ENCODE results near the gene SLC45A2. TPM values are rescaled to one million over a fixed set of nuclear protein-coding genes. Genes with fewer than 3 reads are reported as not detected.

Gene SLC45A2
- total RNA-seq, 1 donor from 2014 or later: 0.16 TPM

DNA sequence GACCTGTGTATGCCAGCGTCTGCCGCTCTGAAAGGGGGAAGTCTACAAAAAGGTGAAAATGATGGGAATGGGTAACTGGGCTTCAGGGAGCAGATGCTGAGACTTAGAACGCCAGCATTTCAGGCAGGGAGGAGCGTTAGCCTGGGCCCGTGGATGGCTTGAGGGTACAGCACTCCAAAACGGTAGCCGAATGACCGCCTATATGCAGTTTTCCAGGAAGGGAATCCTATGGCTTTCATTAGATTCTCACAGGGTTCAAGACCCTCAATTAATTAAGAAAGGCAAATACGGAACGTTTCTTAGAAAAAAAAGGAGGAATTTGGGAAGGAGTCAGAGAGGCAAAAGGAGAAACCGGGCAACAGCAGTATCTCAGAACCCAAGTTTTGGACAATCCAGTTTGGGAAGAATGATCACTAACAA is 22.7 kb upstream of the SLC45A2 start:
- no peak for DNase-seq

DNA sequence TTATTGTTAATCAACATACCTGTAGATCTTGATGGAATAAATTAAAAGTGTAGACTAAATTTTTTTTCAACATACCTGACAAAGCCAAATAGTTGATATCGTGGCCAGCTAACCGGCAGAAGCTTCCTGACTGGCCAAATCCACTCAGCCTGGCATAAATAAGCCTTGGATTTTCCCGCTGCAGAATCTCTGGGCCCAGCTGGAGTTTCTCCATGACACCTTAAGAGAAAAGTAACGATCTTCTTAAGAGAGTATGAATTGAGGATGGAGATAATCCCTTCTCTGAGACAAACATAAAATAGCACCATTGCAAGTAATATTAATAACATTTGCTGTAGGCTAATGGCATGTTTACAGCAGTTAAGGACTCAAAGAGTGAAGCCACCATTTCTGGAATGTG is 21.2 kb upstream of the SLC45A2 start:
- DNase-seq: no peak

DNA sequence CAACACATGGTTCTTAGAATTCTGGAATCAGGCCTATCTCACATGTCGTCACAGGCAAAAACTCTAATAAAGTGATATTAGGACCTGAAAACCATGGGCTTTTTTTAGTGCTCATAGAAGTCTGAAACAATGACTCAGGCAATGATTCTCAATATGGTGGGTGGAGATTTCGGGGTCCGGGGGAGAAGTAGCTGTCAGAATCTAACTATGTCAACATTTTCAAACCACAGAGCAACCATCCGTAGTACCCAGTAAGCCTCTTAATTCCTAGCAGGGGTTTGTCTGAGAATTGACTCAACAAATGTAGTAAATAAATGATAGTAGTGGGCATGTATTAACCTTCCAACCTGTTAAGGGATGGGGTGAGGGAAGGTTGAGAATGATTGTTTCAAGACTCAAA is 20.7 kb upstream of the SLC45A2 start:
- DNase-seq: no peak

DNA sequence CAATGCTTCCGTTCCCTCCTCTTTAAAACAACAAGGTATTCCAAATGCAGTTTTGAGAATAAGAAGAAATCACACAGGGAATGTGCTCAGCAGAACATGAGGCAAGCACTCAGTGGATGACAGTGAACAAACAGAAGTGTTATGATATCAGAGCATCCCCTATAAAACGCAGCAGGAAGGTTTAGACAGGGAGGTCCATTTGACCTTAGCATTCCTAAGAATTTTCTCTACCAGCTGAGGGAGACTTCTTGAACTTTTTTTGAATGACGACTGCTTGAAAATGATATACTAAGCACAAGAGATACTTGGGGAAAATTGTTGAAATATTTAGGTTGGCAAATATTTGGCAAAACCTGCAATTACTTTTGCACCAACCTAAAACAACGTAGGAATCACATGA is 19.4 kb upstream of the SLC45A2 start:
- DNase-seq: no peak

DNA sequence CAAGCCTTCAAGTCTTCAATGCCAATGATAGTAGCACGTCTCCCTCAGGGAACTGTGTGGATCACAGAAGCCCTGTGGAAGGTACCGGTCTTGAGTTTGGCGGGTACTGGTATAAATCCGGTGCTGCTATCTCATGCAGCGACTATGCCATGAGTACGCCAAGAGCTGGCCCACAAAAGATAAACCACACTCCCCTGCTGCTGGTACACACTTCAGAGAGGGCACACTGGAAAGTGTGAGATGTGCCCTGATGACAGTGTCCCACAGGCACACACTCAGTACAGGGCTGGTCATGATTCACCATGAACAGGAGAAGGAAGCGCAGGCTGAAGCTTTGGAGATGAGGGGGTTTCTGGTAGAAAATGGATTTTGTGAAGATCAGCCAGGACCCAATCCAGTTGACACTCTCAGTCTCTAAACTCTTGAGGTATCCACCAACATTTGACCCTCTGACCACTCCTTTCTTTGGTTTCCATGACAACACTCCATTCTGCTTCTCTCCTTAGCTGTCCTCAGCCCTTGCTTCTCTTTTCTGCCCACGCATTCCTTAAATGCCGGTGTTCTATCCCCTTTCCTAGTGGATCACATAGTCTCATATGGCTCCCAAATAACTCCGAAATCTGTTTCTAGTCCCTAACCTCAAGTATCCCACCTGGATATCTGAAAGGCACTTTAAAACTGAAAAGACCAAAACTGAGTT is 18.3 kb upstream of the SLC45A2 start:
- no peak for DNase-seq

DNA sequence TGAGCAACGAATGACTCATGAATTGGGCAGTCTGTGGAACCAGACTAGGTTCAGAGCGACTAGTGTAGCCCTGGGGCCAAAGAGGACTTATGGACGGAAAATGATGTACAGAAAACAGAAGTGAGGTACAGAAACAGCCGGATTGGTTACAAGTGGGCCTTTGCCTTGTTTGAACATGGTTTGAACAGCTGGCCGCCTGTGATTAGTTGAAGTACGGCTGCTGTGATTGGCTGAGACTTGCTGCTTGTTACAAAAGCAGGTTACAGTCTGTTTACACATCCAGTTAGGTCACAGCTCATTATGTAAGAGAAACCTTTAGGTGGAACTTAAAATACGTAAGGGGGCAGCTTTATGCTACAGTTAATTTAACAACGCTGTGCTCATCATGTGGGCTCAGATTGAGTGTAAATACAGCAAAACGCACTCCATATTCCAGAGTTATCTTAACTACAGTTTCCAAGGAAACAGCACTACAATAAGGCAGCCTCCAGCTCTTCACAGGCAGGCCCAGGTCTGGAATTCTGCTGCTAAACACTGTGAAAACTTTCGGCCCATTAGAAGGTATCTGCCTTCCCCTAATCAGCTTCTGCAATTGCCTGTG is 16.8 kb upstream of the SLC45A2 start:
- DNase-seq: peak; percentile 41

DNA sequence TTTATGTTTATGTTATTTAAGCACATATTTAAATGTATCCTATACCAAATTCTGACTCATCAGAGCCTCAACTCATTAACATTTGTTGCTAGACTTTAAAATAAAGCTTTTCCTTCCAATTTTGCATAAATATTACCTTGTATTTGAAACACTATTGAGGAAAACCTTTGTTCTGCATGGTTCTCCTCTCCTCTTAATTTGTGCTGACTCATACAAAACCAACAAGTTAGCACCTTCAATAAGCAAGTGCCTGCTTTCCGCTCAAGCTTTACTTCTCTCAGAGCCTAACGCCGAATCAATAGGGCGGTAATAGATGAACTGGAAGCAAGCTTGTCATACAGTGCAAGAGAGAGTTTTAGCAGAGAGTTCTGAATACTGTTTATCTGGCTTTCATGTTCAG is 15.5 kb upstream of the SLC45A2 start:
- no peak for DNase-seq

DNA sequence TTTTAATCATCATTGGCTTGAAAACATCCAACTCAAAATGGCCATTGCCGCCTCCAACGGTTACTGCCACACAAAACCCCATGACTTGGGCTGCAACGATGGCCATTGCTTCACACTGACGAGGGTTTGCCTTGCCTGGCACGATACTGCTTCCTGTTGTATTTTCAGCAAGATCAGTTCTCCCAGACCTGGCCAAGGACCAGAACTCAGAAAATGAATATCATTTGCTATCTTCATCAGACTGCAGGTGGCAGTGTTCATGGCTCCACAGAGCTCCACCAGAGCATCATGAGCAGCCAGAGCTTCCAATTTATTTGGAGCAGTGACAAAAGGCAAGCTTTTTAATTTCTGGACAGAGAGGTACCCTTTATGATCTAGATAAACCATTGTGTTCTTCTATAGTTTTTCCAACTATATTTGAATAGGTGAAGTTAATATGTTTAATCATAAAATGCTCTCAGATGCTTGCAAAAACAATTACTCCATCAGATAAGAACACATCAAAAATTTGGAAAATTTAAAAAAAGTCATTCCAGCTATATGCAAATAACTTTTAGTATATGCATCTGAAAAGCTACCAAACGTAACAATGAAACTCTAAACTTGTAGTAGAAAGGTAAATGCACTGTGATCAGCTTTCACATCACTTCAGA is 13.0 kb upstream of the SLC45A2 start:
- peak; percentile 28 for DNase-seq

DNA sequence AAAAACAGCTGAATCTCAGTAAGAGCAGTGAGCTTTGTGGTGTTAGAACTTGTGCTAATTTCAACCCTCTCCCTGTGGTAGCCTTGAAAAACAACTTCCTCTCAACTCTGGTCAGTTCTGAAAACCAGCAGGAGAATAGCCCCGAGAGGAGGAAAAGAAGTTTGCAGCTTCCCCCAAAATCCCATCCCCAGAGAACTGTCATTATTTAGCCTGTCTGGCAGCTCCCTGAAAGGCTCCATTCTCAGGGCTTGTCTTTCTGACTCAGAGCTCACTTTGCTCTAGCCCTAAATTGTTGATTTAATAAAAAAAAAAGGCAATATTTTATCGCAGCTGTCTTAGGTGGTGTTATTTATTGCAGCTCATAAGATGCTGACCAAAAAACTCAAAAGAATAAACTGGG is 11.4 kb upstream of the SLC45A2 start:
- no peak for DNase-seq

DNA sequence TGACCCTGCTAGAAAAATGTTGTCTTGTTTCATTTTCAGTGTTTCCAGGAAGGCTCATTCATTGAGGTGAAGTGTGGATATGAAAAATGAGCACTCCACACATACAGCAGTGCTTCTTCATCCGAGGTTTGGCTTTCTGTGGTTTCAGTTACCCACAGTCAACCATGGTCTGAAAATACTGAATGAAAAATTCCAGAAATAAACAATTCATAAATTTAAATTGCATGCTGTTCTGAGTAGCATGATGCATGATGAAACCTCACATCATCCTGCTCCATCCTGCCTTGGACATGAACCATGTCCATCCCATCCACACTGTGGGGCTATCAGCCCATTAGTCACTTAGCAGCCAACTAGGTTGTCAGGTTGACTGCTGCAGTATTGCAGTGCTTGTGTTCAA is 10.4 kb upstream of the SLC45A2 start:
- no peak for DNase-seq

DNA sequence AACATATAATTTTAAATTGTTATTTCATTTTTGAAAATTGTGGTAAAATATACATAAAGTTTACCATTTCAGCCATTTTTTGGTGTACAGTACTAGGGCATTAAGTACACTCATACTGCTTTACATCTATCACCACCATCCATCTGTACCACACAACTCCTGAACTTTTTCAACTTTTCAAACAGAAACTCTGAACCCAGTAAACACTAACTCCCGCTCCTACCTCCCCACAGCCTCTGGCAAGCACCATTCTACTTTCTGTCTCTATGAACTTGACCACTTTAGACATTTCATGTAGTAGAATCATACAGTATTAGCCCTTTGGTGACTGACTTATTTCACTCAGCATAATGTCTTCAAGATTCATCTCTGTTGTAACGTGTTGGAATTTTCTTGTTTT is 8.4 kb upstream of the SLC45A2 start:
- DNase-seq: no peak

DNA sequence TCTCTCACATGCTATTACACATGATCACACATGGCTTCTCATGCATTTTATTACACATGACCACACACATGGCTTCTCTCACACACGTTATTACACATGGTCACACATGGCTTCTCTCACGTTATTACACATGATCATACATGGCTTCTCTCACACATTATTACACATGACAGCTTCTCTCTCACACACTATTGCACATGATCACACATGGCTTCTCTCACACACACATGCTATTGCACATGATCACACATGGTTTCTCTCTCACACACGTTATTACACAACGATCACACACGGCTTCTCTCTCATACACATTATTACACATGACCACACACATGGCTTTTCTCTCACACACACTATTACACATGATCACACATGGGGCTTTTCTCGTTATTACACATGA is 954 bp upstream of the SLC45A2 start:
- DNase-seq: no peak

DNA sequence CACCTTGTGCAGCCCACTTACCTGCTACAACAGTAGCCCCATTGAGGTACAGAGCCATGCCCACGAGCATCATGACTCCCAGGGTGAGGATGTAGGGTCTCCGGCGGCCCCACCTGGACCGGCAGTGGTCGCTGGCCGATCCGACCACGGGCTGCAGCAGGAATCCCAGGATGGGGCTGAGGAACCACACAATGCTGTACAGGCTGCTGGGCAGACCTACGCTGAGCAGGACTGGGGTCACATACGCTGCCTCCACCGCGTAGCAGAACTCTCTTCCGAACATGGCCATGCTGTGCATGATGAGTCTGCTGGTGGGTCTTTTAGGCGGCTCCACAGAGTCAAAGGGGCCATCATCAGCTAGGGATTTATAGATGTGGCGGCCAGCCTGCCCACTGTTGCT is 315 bp downstream of the SLC45A2 start:
- DNase-seq: no peak

DNA sequence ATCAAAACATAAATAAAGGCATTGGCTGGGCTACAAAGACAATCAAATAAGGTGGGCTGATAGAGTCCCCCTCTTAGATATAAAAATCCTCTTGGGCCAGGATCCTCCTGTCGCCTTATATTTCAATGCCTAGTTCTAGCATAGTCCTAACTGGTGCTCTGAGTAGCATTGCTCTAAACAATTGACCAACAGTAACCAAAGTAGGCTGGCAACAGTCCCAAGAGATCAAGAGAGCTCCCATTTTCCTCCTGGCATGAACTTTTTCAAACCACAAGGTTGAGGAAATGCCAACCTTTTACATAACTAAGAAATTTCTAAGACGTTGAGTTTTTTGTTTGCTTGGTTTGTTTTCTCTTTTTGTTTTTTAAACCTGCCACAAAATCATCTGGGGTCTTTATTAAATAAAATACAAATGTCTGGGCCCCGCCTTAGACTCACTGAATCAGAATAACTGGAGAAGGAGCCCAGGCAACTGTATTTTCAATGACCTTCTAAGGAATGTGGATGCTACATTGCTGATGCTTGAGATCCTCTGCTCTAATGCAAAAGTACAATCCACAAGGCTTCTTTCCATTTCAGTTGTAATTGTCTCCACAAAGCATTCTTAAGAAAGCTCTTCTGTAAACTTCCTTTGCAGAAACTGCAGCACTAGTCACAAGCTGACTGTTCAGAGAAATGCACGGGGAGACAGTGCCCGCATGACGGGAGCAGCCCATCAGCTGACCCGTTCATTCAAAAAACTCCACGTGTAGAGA is 2.9 kb downstream of the SLC45A2 start:
- DNase-seq: no peak

DNA sequence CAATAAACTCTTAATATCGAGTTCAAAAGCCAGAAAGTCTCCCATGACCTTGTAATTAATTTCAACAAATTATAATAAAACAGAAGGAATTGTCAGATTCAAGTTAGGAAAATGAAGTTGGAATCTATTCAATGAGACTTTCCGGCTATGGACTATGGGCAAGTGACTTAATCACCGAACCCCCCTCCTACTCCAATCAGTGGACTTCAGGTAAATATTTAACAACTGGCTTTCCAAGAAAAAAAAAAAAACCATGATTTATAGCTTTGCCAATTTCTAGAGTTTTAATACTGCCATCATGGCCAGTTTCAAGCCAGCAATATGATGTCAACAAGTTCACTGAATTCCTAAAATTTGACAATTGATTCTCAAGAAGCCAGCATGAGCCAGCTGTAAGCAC is 4.5 kb downstream of the SLC45A2 start:
- DNase-seq: no peak

DNA sequence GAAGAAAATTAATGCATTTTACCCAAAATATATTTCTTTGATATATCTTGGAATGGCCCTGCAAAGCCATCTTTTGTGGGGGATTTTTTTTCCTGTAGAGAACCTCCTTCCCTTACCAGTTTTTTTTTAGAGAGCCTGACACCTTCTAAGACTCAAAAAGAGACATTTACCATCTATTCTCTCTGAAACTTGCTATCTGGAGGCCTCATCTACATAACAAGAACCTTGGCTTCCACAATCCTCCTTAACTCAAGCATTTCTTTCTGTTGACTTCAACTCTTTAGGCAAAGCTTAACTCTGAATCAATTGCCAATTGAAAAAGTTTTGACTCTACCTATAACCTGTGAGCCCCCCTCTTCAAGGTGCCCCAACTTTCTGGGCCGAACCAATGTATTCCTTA is 6.2 kb downstream of the SLC45A2 start:
- no peak for DNase-seq

DNA sequence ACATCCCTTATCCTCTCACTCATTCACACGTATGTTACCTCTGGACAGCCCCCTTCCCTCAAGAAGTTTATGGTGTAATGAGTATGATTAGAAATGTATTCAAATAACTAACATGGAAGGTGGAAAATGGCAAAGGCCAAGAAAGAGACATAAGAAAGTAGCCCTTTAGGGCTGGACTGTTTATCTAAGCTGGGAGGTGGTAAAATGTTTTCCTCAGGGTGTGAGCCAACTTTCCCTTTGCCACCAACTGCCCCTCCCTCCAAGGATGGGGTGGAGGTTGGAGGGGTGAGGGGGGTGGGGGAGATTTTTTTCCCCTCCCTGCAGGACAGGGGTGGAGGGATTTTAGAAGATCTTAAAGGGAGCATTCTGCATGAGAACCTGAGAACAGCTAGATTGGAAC is 8.2 kb downstream of the SLC45A2 start:
- DNase-seq: no peak

DNA sequence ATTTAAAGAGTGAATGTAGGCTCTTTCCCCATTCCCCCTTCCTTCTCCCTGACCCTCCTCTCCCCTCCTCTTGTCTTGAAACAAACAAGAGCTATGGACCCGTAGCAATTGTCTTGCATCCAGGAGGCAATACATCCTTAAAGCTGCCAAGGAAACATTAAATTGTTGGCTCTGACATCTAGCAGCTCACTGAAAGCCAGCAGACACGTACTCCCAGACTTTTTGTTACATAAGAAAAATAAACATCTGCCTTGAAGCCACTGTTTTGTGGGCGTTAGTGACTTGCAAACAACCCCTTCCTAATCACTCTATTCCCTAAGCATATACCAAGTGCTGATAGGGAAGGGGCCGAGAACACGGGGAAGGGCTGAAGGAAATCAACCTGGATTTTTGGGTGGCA is 8.6 kb downstream of the SLC45A2 start:
- DNase-seq: no peak

DNA sequence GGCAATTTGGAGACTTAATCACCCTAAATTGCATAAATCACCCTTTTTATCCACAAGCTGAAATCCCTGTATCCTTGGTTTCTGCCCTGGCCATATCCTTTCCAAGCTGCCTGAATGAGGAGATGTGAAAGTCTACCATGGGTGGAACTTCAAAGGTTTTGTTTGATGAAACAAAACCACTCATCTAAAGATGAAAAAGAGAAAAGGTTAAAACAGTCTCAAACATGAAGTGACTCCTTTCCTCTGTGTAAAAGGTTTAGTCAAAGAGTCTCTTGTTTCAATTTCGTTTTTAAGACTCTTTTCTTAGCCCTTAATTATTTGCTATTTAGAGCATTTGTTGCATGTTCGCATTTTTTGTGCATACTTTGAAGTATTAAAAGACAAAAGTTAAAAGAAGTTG is 11.2 kb downstream of the SLC45A2 start:
- no peak for DNase-seq

DNA sequence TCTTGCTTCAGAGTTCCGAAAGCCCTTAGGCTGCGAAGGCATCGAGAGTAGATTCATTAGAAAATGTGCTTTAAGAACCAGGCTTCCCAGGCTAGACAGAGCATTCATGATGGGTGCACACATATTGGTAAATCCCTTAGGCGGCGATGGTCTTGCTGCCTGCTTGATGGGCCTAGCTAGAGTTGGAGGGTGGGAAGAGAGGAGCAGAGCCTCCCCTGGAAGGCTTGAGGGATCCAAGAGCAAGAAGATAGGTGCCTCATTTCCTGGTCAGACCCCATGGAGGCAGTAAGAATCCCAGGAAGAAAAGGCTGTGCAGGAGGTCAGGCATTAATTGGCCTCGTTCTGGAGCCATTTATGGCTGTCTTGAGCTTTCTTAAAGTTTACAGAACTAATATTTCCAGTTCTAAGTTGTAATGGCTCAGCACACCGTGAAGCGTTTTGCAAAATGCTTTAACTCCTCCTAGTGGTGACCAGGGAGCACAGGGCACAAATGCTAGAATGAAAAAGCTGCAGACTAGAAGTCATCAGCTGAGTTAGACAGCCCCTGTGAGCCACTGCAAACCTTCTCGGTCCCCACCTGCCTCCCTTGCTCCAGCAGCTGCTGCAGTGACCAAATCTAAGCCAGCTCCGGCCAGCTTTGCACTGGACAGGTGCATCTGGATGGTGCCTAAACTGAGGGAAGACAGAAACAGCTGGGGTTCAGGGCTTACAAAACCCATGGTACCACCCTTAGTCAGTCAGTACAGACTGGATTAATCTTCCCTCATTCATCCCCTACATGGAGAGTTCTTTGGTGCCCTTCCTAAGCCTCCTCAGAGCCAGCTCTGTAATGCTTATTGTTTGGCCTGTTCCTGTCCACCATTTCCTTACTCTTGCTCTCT is 14.7 kb downstream of the SLC45A2 start:
- no peak for DNase-seq

DNA sequence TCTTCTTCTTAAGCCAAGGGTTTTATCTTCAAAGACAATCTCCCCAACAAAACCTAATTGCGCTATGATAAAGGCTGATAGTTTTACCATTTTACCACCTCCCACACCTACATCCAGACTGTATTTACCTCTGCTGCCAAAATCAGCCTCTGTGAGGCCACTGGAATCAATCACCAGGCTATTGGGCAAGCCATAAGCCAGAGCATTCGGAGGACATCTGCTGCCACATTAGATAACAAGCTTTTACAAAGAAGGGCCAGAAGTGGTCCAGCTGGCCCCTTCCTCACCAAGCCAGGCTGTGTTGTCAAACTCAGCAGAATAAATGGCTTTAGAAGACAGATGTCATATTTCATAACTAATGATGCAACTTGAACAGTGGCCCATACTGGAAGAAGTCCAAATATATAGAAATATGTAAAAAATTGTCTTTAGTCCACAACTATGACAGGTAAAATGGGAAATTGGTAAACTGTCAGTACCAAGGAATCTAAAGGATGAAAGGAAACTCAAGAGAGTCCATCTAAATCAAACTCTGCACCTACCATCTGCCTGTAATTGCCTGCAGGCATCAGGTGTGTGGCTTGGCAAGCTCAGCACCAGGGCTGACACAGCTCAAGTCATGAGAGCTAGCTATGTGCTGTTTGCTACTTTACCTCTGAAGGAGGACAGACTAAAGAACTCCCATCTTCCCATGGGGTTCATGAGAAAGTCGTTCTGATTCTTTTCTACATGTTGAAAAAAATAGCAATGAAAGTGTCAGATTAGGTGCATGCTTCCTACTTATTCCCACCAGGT is 16.1 kb downstream of the SLC45A2 start:
- DNase-seq: no peak
